BLaER1 treated with 17β-estradiol and CSF1 and Interleukin-3, amounts not matched to agents 10 nM and 100 nM (cell line): Measurements from ENCODE around the gene OR1E1.
"Not testable (repeated sequence)": the region's sequence is repeated elsewhere in the genome, so short reads cannot be mapped to it uniquely, and the experiment has no call there.

ENCODE experiments used
- H3K27ac ChIP-seq, 11 experiments: shearing (Covaris generic); formaldehyde crosslinking; 2 replicates each; pipeline ENCODE4 v1.8.1; 2022
- H3K27me3 ChIP-seq, 11 experiments: shearing (Covaris generic); formaldehyde crosslinking; 2 replicates each; pipeline ENCODE4 v1.8.1; 2022
- H3K36me3 ChIP-seq, 11 experiments: shearing (Covaris generic); formaldehyde crosslinking; 2 replicates each; pipeline ENCODE4 v1.8.1; 2022
- H3K4me1 ChIP-seq, 10 experiments: shearing (Covaris generic); formaldehyde crosslinking; 2 replicates each; pipeline ENCODE4 v1.8.1; 2022
- H3K4me2 ChIP-seq, 11 experiments: shearing (Covaris generic); formaldehyde crosslinking; 2 replicates each; pipeline ENCODE4 v1.8.1; 2022
- H3K4me3 ChIP-seq, 10 experiments: shearing (Covaris generic); formaldehyde crosslinking; 2 replicates each; pipeline ENCODE4 v1.8.1; 2022
- H3K9ac ChIP-seq, 11 experiments: shearing (Covaris generic); formaldehyde crosslinking; 2 replicates each; pipeline ENCODE4 v1.8.1; 2022
- H3K9me3 ChIP-seq, 11 experiments: shearing (Covaris generic); formaldehyde crosslinking; replicated peaks in 1 of 11; 2 replicates each; pipeline ENCODE4 v1.8.1; 2022
- H4K20me1 ChIP-seq, 11 experiments: shearing (Covaris generic); formaldehyde crosslinking; 2 replicates each; pipeline ENCODE4 v1.8.1; 2022
- Cebpa-rat ChIP-seq, 11 experiments: shearing (Covaris generic); IDR thresholded peaks; 2 replicates each; pipeline ENCODE4 v1.8.1; 2022

Gene OR1E1

GRCh38 chr17:3398310-3398709 is at the start of gene OR1E1:
Gene OR1E1, minus strand, starts transcription at chr17:3398410. Its CDS starts 0 bp downstream, at chr17:3398410.
- Histone ChIP-seq H4K20me1 (no peaks in the 10 kb centered on the region; a peak in 1 of 22 replicates), H3K4me3 (no peak within 1 kb of the TSS), H3K27me3 (no peaks in the 10 kb centered on the region), H3K36me3 (no peaks in the 10 kb centered on the region), H3K9me3 (no peaks in the 10 kb centered on the region; a peak in 1 of 22 replicates), H3K9ac (no peak within 1 kb of the TSS), H3K27ac (no peak within 1 kb of the TSS), H3K4me1 (no peaks in the 10 kb centered on the region), H3K4me2 (no peak within 1 kb of the TSS)
- no peak for TF ChIP-seq Cebpa-rat (IDR thresholded peaks at IDR 0.05)

GRCh38 chr17:3447625-3448024 is 49.4 kb upstream of the OR1E1 start:
- Histone ChIP-seq H3K9ac (no peak overlapping the region), H3K36me3 (no peaks in the 10 kb centered on the region), H3K27ac (peak overlapping the region in 1 of 11 experiments; percentile 0; a peak in 2 of 22 replicates), H3K9me3 (peaks cover 0 to 11% (median 0%) of the 10 kb centered on the region in 11 experiments; a peak in 3 of 22 replicates), H3K27me3 (no peaks in the 10 kb centered on the region), H3K4me2 (0 out of 22 replicates have a peak overlapping the region, but pooled peaks of 2 of the 11 experiments have one; percentile 5 to 12), H3K4me1 (peaks cover 0 to 30% (median 2%) of the 10 kb centered on the region in 10 experiments; a peak in 8 of 20 replicates), H3K4me3 (no peak overlapping the region), H4K20me1 (no peaks in the 10 kb centered on the region)
- TF ChIP-seq Cebpa-rat (IDR thresholded peaks at IDR 0.05), result no peak

- H3K9ac ChIP-seq, result no peak overlapping the region
- H4K20me1 ChIP-seq, result no peaks in the 10 kb centered on the region
- peaks cover 0 to 3% (median 0%) of the 10 kb centered on the region in 11 experiments; a peak in 2 of 22 replicates for H3K9me3 ChIP-seq
- H3K27me3 ChIP-seq, result no peaks in the 10 kb centered on the region
- no peak for TF ChIP-seq Cebpa-rat (IDR thresholded peaks at IDR 0.05)
- no peak overlapping the region for H3K4me3 ChIP-seq
- H3K4me2 ChIP-seq, result no peak overlapping the region
- H3K4me1 ChIP-seq, result no peaks in the 10 kb centered on the region
- no peak overlapping the region for H3K27ac ChIP-seq
- no peaks in the 10 kb centered on the region for H3K36me3 ChIP-seq
These were observed 42.2 kb upstream of the OR1E1 start for GRCh38 chr17:3440451-3440850.

GRCh38 chr17:3438368-3438767 is 40.2 kb upstream of the OR1E1 start:
- no peak overlapping the region for H3K9ac ChIP-seq
- no peak overlapping the region for H3K4me2 ChIP-seq
- H3K4me1 ChIP-seq, result no peaks in the 10 kb centered on the region
- H3K9me3 ChIP-seq, result peaks cover 0 to 2% (median 0%) of the 10 kb centered on the region in 11 experiments; a peak in 2 of 22 replicates
- H3K27me3 ChIP-seq, result no peaks in the 10 kb centered on the region
- no peak overlapping the region for H3K27ac ChIP-seq
- no peak overlapping the region for H3K4me3 ChIP-seq
- no peak for TF ChIP-seq Cebpa-rat (IDR thresholded peaks at IDR 0.05)
- H3K36me3 ChIP-seq, result no peaks in the 10 kb centered on the region
- no peaks in the 10 kb centered on the region for H4K20me1 ChIP-seq

- no peaks in the 10 kb centered on the region for H3K27me3 ChIP-seq
- no peaks in the 10 kb centered on the region for H3K4me1 ChIP-seq
- no peak within 1 kb of the TSS for H3K4me2 ChIP-seq
- no peak within 1 kb of the TSS for H3K4me3 ChIP-seq
- no peak within 1 kb of the TSS for H3K9ac ChIP-seq
- no peak for TF ChIP-seq Cebpa-rat (IDR thresholded peaks at IDR 0.05)
- H4K20me1 ChIP-seq, result no peaks in the 10 kb centered on the region
- peaks cover 4 to 30% (median 8%) of the 10 kb centered on the region in 11 experiments; a peak in 11 of 22 replicates for H3K9me3 ChIP-seq
- H3K27ac ChIP-seq, result no peak within 1 kb of the TSS
- no peaks in the 10 kb centered on the region for H3K36me3 ChIP-seq
These were observed 35.5 kb upstream of the OR1E1 start, which contains the start of gene OR1E2 for GRCh38 chr17:3433741-3434140. Gene OR1E2, minus strand, starts transcription at chr17:3433841. Its CDS starts 0 bp downstream, at chr17:3433841.

- H3K36me3 ChIP-seq, H3K27me3 ChIP-seq, H3K4me1 ChIP-seq, H3K4me2 ChIP-seq, H3K4me3 ChIP-seq, H3K9ac ChIP-seq, H4K20me1 ChIP-seq, H3K27ac ChIP-seq: not testable (repeated sequence)
- peaks cover 4 to 31% (median 8%) of the 10 kb centered on the region in 11 experiments; a peak in 11 of 22 replicates for H3K9me3 ChIP-seq
These were observed 35.0 kb upstream of the OR1E1 start for GRCh38 chr17:3433215-3433614.

GRCh38 chr17:3418222-3418621 is 20.0 kb upstream of the OR1E1 start:
- no peak overlapping the region for H3K4me3 ChIP-seq
- no peak overlapping the region for H3K4me2 ChIP-seq
- no peaks in the 10 kb centered on the region for H4K20me1 ChIP-seq
- no peaks in the 10 kb centered on the region for H3K36me3 ChIP-seq
- H3K27ac ChIP-seq, result no peak overlapping the region
- no peaks in the 10 kb centered on the region for H3K27me3 ChIP-seq
- H3K9me3 ChIP-seq, result peaks cover 0 to 5% (median 0%) of the 10 kb centered on the region in 11 experiments; a peak in 3 of 22 replicates
- no peak for TF ChIP-seq Cebpa-rat (IDR thresholded peaks at IDR 0.05)
- H3K4me1 ChIP-seq, result peaks cover 0 to 2% (median 0%) of the 10 kb centered on the region in 10 experiments; a peak in 1 of 20 replicates
- no peak overlapping the region for H3K9ac ChIP-seq

GRCh38 chr17:3415610-3416009 is 17.4 kb upstream of the OR1E1 start:
- Histone ChIP-seq H3K27me3 (no peaks in the 10 kb centered on the region), H3K4me2 (no peak overlapping the region), H3K4me3 (no peak overlapping the region), H3K27ac (no peak overlapping the region), H3K36me3 (no peaks in the 10 kb centered on the region), H3K4me1 (peaks cover 4 to 23% (median 19%) of the 10 kb centered on the region in 10 experiments; a peak in 17 of 20 replicates), H4K20me1 (no peaks in the 10 kb centered on the region; a peak in 1 of 22 replicates), H3K9me3 (peaks cover 0 to 5% (median 0%) of the 10 kb centered on the region in 11 experiments; a peak in 3 of 22 replicates), H3K9ac (no peak overlapping the region)
- TF ChIP-seq Cebpa-rat (IDR thresholded peaks at IDR 0.05), result no peak

GRCh38 chr17:3412216-3412615 is 14.0 kb upstream of the OR1E1 start:
- not testable (repeated sequence) for H3K27me3 ChIP-seq, H3K9ac ChIP-seq, H3K4me3 ChIP-seq, H3K36me3 ChIP-seq, H4K20me1 ChIP-seq, H3K27ac ChIP-seq
- Histone ChIP-seq H3K9me3 (peaks cover 14 to 26% (median 19%) of the 10 kb centered on the region in 11 experiments), H3K4me2 (peak overlapping the region in 10 of 11 experiments; percentile 41 to 73 (median 62); a peak in 20 of 22 replicates), H3K4me1 (peaks cover 4 to 23% (median 19%) of the 10 kb centered on the region in 10 experiments; a peak in 17 of 20 replicates)

GRCh38 chr17:3411070-3411469 is 12.9 kb upstream of the OR1E1 start, which contains the start of gene OR3A3:
Gene OR3A3, plus strand, starts transcription at chr17:3411370.
- Histone ChIP-seq H3K9me3 (peaks cover 21 to 36% (median 29%) of the 10 kb centered on the region in 11 experiments), H3K36me3 (no peaks in the 10 kb centered on the region), H3K4me1 (peaks cover 4 to 23% (median 19%) of the 10 kb centered on the region in 10 experiments; a peak in 17 of 20 replicates), H3K4me2 (peak within 1 kb of the TSS in 10 of 11 experiments; percentile 41 to 73 (median 62); a peak in 20 of 22 replicates), H3K4me3 (no peak within 1 kb of the TSS; a peak in 1 of 20 replicates), H3K9ac (no peak within 1 kb of the TSS), H4K20me1 (no peaks in the 10 kb centered on the region; a peak in 1 of 22 replicates), H3K27me3 (no peaks in the 10 kb centered on the region), H3K27ac (peak within 1 kb of the TSS in 1 of 11 experiments; percentile 28; a peak in 1 of 22 replicates)
- TF ChIP-seq Cebpa-rat (IDR thresholded peaks at IDR 0.05), result no peak

GRCh38 chr17:3403856-3404255 is 5.6 kb upstream of the OR1E1 start:
- H4K20me1 ChIP-seq, H3K4me3 ChIP-seq, H3K9ac ChIP-seq, H3K36me3 ChIP-seq, H3K4me1 ChIP-seq, H3K27ac ChIP-seq, H3K4me2 ChIP-seq, H3K27me3 ChIP-seq: not testable (repeated sequence)
- H3K9me3 ChIP-seq, result peaks cover 18 to 38% (median 27%) of the 10 kb centered on the region in 11 experiments
